GM10248 (cell line): Measurements from ENCODE around the gene SMAD5.

ENCODE experiments used
- CTCF ChIA-PET: fragments of 300-600 bp; sonication (Branson Sonifier 250); formaldehyde crosslinking; extraction: SDS; loops from one replicate; lab custom pipeline; 2021; ENCODE audit warnings: antibody characterized with exemption; lab: Yijun Ruan, JAX
- POLR2A ChIA-PET: fragments of 350-650 bp; sonication (Branson Sonifier 250); formaldehyde crosslinking; extraction: SDS; loops from one replicate; lab custom pipeline; 2020; ENCODE audit warnings: antibody characterized with exemption; lab: Yijun Ruan, JAX
- DNase-seq: peaks from one replicate; pipeline ENCODE4 v3.0.0; 2012; ENCODE audit errors: extremely low spot score
- CTCF ChIP-seq: IDR thresholded peaks from 2 replicates; pipeline ENCODE4 v1.5.1; 2012; ENCODE audit warnings: mild to moderate bottlenecking, low read depth; ENCODE audit errors: extremely low read depth, missing control alignments, control extremely low read depth

The SMAD5 gene

GRCh38 chr5:136094189-136094912, 38.3 kb upstream of the SMAD5 start:
- no peak for DNase-seq
- ChIA-PET POLR2A (no interaction called here), CTCF (interaction anchor here (0.6 to 1.4 kb wide), 5 partner anchors 9 to 77 kb away, joined by 3 read pairs; no protein-coding TSS in a partner anchor)
- TF ChIP-seq CTCF, result no peak

- ChIA-PET POLR2A (no interaction called here), CTCF (interaction anchor here (0.6 to 1.4 kb wide), 5 partner anchors 8 to 77 kb away, joined by 3 read pairs; no protein-coding TSS in a partner anchor)
- no peak for DNase-seq
- TF ChIP-seq CTCF, result no peak
These were observed 37.6 kb upstream of the SMAD5 start for GRCh38 chr5:136094913-136095641.

- CTCF ChIA-PET, result no interaction called here
- TF ChIP-seq CTCF, result no peak
- no peak for DNase-seq
- POLR2A ChIA-PET, result no interaction called here
These were observed 34.5 kb upstream of the SMAD5 start for GRCh38 chr5:136098176-136098575.

GRCh38 chr5:136099870-136100269, 32.8 kb upstream of the SMAD5 start:
- CTCF ChIA-PET, result interaction anchor here (1.0 to 3.8 kb wide), 3 partner anchors 16 to 19 kb away, joined by 3 to 13 read pairs (median 10); no protein-coding TSS in a partner anchor

GRCh38 chr5:136101884-136102283, 30.8 kb upstream of the SMAD5 start:
- POLR2A ChIA-PET, result no interaction called here

More at GRCh38 chr5:136099870-136100269, 32.8 kb upstream of the SMAD5 start:
- POLR2A ChIA-PET, result no interaction called here
- TF ChIP-seq CTCF, result no peak
- no peak for DNase-seq

More at GRCh38 chr5:136101884-136102283, 30.8 kb upstream of the SMAD5 start:
- CTCF ChIA-PET, result interaction anchor here (3.5 to 3.8 kb wide), 2 partner anchors 14 to 21 kb away, joined by 10 to 13 read pairs; no protein-coding TSS in a partner anchor
- TF ChIP-seq CTCF, result no peak
- no peak for DNase-seq
